A549 (cell line): Measurements from ENCODE around the gene GNPDA2. TPM values are rescaled to one million over a fixed set of nuclear protein-coding genes. Genes with fewer than 3 reads are reported as not detected.

ENCODE experiments used
- ATAC-seq, 2 experiments: fragments of 200-7000 bp in 1 of 2; fragments of >200 bp in 1 of 2; cut with Nextera tagmentation in 1 of 2; cut with Tn5 transposase in 1 of 2; 3 replicates each; pipeline versions ENCODE4 v1.8.0 to v1.9.1; 2018 to 2020; ENCODE audit warnings: mild to moderate bottlenecking in 1 of 2, moderate library complexity in 1 of 2
- CTCF ChIA-PET: fragments of 300-600 bp; sonication (Branson Sonifier 250); formaldehyde crosslinking; extraction: SDS; loops from one replicate; lab custom pipeline; 2021; ENCODE audit warnings: antibody characterized with exemption, inconsistent platforms; lab: Yijun Ruan, JAX
- POLR2A ChIA-PET: fragments of 350-600 bp; formaldehyde crosslinking; extraction: SDS; loops from one replicate; lab custom pipeline; 2021; ENCODE audit warnings: antibody characterized with exemption, inconsistent platforms; lab: Yijun Ruan, JAX
- DNase-seq, 2 experiments: peaks; one replicate each; pipeline versions ENCODE4 v3.0.0 to v3.0.0-alpha.2; 2011 to 2016; ENCODE audit warnings: low read depth in 1 of 2, low spot score in 1 of 2
- FAIRE-seq: peaks from 2 replicates; lab custom pipeline; 2011; peaks lifted over from hg19 to GRCh38; lab: Jason Lieb, UNC
- H3K27ac ChIP-seq, 2 experiments: fragments of >200 bp; sonication (Bioruptor Twin); formaldehyde crosslinking; 3 replicates each; pipeline ENCODE4 v1.5.1; 2016 to 2017
- H3K4me1 ChIP-seq: fragments of >200 bp; sonication (Bioruptor Twin); formaldehyde crosslinking; 3 replicates; pipeline ENCODE4 v1.6.1; 2016
- H3K4me2 ChIP-seq: fragments of >200 bp; sonication (Bioruptor Twin); formaldehyde crosslinking; 3 replicates; pipeline ENCODE4 v1.6.1; 2016
- H3K4me3 ChIP-seq: fragments of >200 bp; sonication (Bioruptor Twin); formaldehyde crosslinking; 3 replicates; pipeline ENCODE4 v1.5.1; 2016
- H3K9me3 ChIP-seq: fragments of >200 bp; sonication (Bioruptor Twin); formaldehyde crosslinking; 3 replicates; pipeline ENCODE4 v1.6.1; 2016
- CBX8 ChIP-seq: fragments of 200-600 bp; sonication (generic); IDR thresholded peaks from 2 replicates; pipeline ENCODE4 v1.6.1; 2016
- CEBPB ChIP-seq, 2 experiments: fragments of >200 bp in 1 of 2; sonication (Bioruptor Twin) in 1 of 2; formaldehyde crosslinking in 1 of 2; IDR thresholded peaks; 2 replicates each; pipeline ENCODE4 v1.6.1; 2012 to 2016
- EHMT2 ChIP-seq: fragments of 200-600 bp; sonication (generic); IDR thresholded peaks from 2 replicates; pipeline ENCODE4 v1.6.1; 2016; ENCODE audit warnings: antibody characterized with exemption, low read depth, mild to moderate bottlenecking, moderate library complexity
- ELK1 ChIP-seq: fragments of 150-350 bp; IDR thresholded peaks from 2 replicates; pipeline ENCODE4 v1.6.1; 2014; ENCODE audit warnings: low read depth, mild to moderate bottlenecking, low read length
- EP300 ChIP-seq, 2 experiments: fragments of >200 bp; sonication (Bioruptor Twin); formaldehyde crosslinking; IDR thresholded peaks; 2 replicates in 1 of 2; 3 replicates in 1 of 2; pipeline ENCODE4 v1.6.1; 2016 to 2017
- FOSB ChIP-seq: fragments of 250-450 bp; sonication (Bioruptor Pico); IDR thresholded peaks from 2 replicates; pipeline ENCODE4 v1.5.0; 2020; ENCODE audit warnings: mild to moderate bottlenecking, moderate library complexity
- FOSL2 ChIP-seq, 2 experiments: fragments of 450-650 bp in 1 of 2; fragments of >200 bp in 1 of 2; sonication (Bioruptor Twin) in 1 of 2; formaldehyde crosslinking; IDR thresholded peaks; 2 replicates each; pipeline versions ENCODE4 v1.5.0 to v1.6.1; 2016 to 2020; ENCODE audit warnings: mild to moderate bottlenecking in 1 of 2, moderate library complexity in 1 of 2
- FOXS1 ChIP-seq: fragments of 250-450 bp; sonication (Bioruptor Pico); IDR thresholded peaks from 2 replicates; pipeline ENCODE4 v1.5.0; 2020; ENCODE audit warnings: mild to moderate bottlenecking, moderate library complexity
- HES2 ChIP-seq: fragments of >200 bp; sonication (Bioruptor Twin); formaldehyde crosslinking; IDR thresholded peaks from 2 replicates; pipeline ENCODE4 v1.6.1; 2016
- HMGXB4 ChIP-seq: fragments of 250-450 bp; sonication (Bioruptor Pico); IDR thresholded peaks from 2 replicates; pipeline ENCODE4 v1.5.0; 2021; ENCODE audit warnings: mild to moderate bottlenecking, moderate library complexity, borderline replicate concordance
- HOXB13 ChIP-seq: fragments of 250-450 bp; sonication (Bioruptor Pico); IDR thresholded peaks from 2 replicates; pipeline ENCODE4 v1.5.0; 2020; ENCODE audit warnings: low read depth, mild to moderate bottlenecking, moderate library complexity
- KDM1A ChIP-seq: fragments of 200-600 bp; sonication (generic); IDR thresholded peaks from 2 replicates; pipeline ENCODE4 v1.6.1; 2016; ENCODE audit warnings: low read depth, mild to moderate bottlenecking
- MYC ChIP-seq: IDR thresholded peaks from 2 replicates; pipeline ENCODE4 v1.6.1; 2012; ENCODE audit warnings: mild to moderate bottlenecking, inconsistent platforms, low read length, improper control_type of control experiment, borderline replicate concordance
- PBX3 ChIP-seq: IDR thresholded peaks from 2 replicates; pipeline ENCODE4 v1.6.1; 2012
- RARB ChIP-seq: fragments of 250-450 bp; sonication (Bioruptor Pico); IDR thresholded peaks from 2 replicates; pipeline ENCODE4 v1.8.0; 2021; ENCODE audit warnings: mild to moderate bottlenecking, moderate library complexity
- REST ChIP-seq: fragments of 200-600 bp; sonication (generic); IDR thresholded peaks from 2 replicates; pipeline ENCODE4 v1.6.1; 2016; ENCODE audit warnings: antibody characterized with exemption, mild to moderate bottlenecking, moderate library complexity
- RFX5 ChIP-seq: fragments of 450-650 bp; IDR thresholded peaks from 2 replicates; pipeline ENCODE4 v1.7.1; 2014; ENCODE audit warnings: antibody characterized with exemption, mild to moderate bottlenecking, moderate library complexity
- SMC3 ChIP-seq: fragments of >200 bp; sonication (Bioruptor Twin); formaldehyde crosslinking; IDR thresholded peaks from 3 replicates; pipeline ENCODE4 v1.6.1; 2018; ENCODE audit warnings: inconsistent platforms
- ZFP36 ChIP-seq: fragments of 450-650 bp; IDR thresholded peaks from 2 replicates; pipeline ENCODE4 v1.6.1; 2014; ENCODE audit warnings: borderline replicate concordance; ENCODE audit not compliant: partially characterized antibody
- ZSCAN20 ChIP-seq: fragments of 250-450 bp; sonication (Bioruptor Pico); IDR thresholded peaks from 2 replicates; pipeline ENCODE4 v1.8.0; 2022; ENCODE audit warnings: mild to moderate bottlenecking, moderate library complexity
- WGBS: methylation state at CpG from one replicate; pipeline ENCODE4 v1.1.6; 2017; ENCODE audit errors: missing lambda C conversion rate; 5-methylcytosine and 5-hydroxymethylcytosine counted together
- polyA plus RNA-seq, 4 experiments: library from polyadenylated mRNA; depleted of rRNA in 3 of 4; stranded (reverse); fragments of >200 nt; fragmentation: RNase III in 1 of 4; extraction: RNeasy Plus Mini Kit Qiagen cat#74134 plus additional on column Dnase treatment in 1 of 4; gene quantifications; 2 replicates in 3 of 4; 3 replicates in 1 of 4; pipeline ENCODE4 v1.2.3, GENCODE V29; 2011 to 2017
- TF ChIP-seq, protein P1 (sequence below): fragments of 250-450 bp; sonication (Bioruptor Pico); IDR thresholded peaks from 2 replicates; pipeline ENCODE4 v1.5.0; 2020; ENCODE audit warnings: low read depth, mild to moderate bottlenecking, moderate library complexity

Gene GNPDA2
- polyA plus RNA-seq, 2 of the 4 experiments (the other 2 are of a cell fraction): 12.2 to 19.7 TPM

GRCh38 chr4:44725166-44725565, 1.2 kb downstream of the GNPDA2 start:
- ChIA-PET POLR2A (interaction anchor here (2.3 kb wide), 1 partner anchor 47 kb away, joined by 16 read pairs; the partner anchor contains the start of gene GUF1), CTCF (no interaction called here)
- Histone ChIP-seq H3K4me3 (peak overlapping the region; percentile 79), H3K4me1 (0 out of 3 replicates have a peak, but pooled peaks cover 6% of the 10 kb centered on the region), H3K4me2 (peak overlapping the region; percentile 82)
- WGBS: 42% methylated on average over 6 of the region's 6 CpGs
- no peak for DNase-seq
- TF ChIP-seq FOSB (CRISPR knock-in tag): no peak
- no peak for TF ChIP-seq EP300 (IDR thresholded peaks at IDR 0.05)
- TF ChIP-seq ZSCAN20: no peak
- no peak for TF ChIP-seq CBX8
- no peak for TF ChIP-seq RFX5
- TF ChIP-seq KDM1A: no peak
- no peak for TF ChIP-seq REST
- TF ChIP-seq RARB: no peak
- TF ChIP-seq ZFP36: no peak
- TF ChIP-seq HOXB13 (CRISPR knock-in tag): no peak
- TF ChIP-seq, protein P1, sequence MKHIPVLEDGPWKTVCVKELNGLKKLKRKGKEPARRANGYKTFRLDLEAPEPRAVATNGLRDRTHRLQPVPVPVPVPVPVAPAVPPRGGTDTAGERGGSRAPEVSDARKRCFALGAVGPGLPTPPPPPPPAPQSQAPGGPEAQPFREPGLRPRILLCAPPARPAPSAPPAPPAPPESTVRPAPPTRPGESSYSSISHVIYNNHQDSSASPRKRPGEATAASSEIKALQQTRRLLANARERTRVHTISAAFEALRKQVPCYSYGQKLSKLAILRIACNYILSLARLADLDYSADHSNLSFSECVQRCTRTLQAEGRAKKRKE (CRISPR knock-in tag): no peak
- no peak for TF ChIP-seq FOXS1
- no peak for TF ChIP-seq HES2
- TF ChIP-seq SMC3: no peak
- TF ChIP-seq MYC: no peak
- no peak for TF ChIP-seq CEBPB (IDR thresholded peaks at IDR 0.05)
- TF ChIP-seq, all 56 proteins: peak for 0
- Histone ChIP-seq H3K27ac (peak overlapping the region; percentile 80 to 94; a peak in 2 of 6 replicates), H3K9me3 (no peaks in the 10 kb centered on the region)
- no peak for ATAC-seq
- FAIRE-seq: no peak

GRCh38 chr4:44722001-44722400, 4.4 kb downstream of the GNPDA2 start:
- FAIRE-seq (no peak), DNase-seq (no peak), ATAC-seq (no peak)
- H3K4me2 ChIP-seq: no peak overlapping the region
- H3K4me3 ChIP-seq: no peak overlapping the region
- 0 out of 3 replicates have a peak, but pooled peaks cover 6% of the 10 kb centered on the region for H3K4me1 ChIP-seq
- WGBS: 90% methylated on average over 3 of the region's 3 CpGs
- no peaks in the 10 kb centered on the region for H3K9me3 ChIP-seq
- ChIA-PET CTCF (no interaction called here), POLR2A (no interaction called here)
- H3K27ac ChIP-seq: no peak overlapping the region
- TF ChIP-seq FOSL2 (IDR thresholded peaks at IDR 0.05) (no peak), FOSL2 (CRISPR knock-in tag; IDR thresholded peaks at IDR 0.05) (no peak), EHMT2 (no peak), HMGXB4 (no peak), ELK1 (no peak), PBX3 (no peak), ZSCAN20 (no peak)
